Small intestine (tissue), 7 donors: ENCODE data around the gene CADPS. TPM values are rescaled to one million over a fixed set of nuclear protein-coding genes. Genes with fewer than 3 reads are reported as not detected.

Experiments
- DNase-seq, 2 donors: peaks; one replicate each; pipeline versions ENCODE4 v3.0.0 to v3.0.0-alpha.2; 2013
- FAIRE-seq: peaks from 2 replicates; lab custom pipeline; 2012; peaks lifted over from hg19 to GRCh38; lab: Jason Lieb, UNC
- H3K27ac ChIP-seq, 3 donors: one replicate each; pipeline ENCODE4 v1.5.1; 2013; ENCODE audit warnings: low read length in 2 of 3, mild to moderate bottlenecking in 2 of 3, control low read depth in 1 of 3, inconsistent platforms in 1 of 3, low read depth in 1 of 3, moderate library complexity in 1 of 3
- H3K27me3 ChIP-seq, 3 donors: one replicate each; pipeline ENCODE4 v1.6.1; 2013; ENCODE audit warnings: low read length in 3 of 3, inconsistent platforms in 1 of 3; ENCODE audit not compliant: control insufficient read depth in 3 of 3, insufficient read depth in 3 of 3
- H3K36me3 ChIP-seq, 3 donors: one replicate each; pipeline ENCODE4 v1.6.1; 2013; ENCODE audit warnings: low read length in 3 of 3, inconsistent platforms in 1 of 3, low read depth in 1 of 3, mild to moderate bottlenecking in 1 of 3, moderate library complexity in 1 of 3; ENCODE audit not compliant: control insufficient read depth in 3 of 3, insufficient read depth in 2 of 3
- H3K4me1 ChIP-seq, 3 donors: one replicate each; pipeline ENCODE4 v1.6.1; 2013; ENCODE audit warnings: low read length in 2 of 3, inconsistent platforms in 1 of 3, low read depth in 1 of 3, mild to moderate bottlenecking in 1 of 3, moderate library complexity in 1 of 3; ENCODE audit not compliant: control insufficient read depth in 3 of 3, insufficient read depth in 2 of 3
- H3K4me3 ChIP-seq, 3 donors: one replicate each; pipeline ENCODE4 v1.5.1; 2013; ENCODE audit warnings: low read length in 3 of 3, control low read depth in 1 of 3, inconsistent platforms in 1 of 3, low read depth in 1 of 3, mild to moderate bottlenecking in 1 of 3, moderate library complexity in 1 of 3
- H3K9me3 ChIP-seq, 2 donors: one replicate each; pipeline ENCODE4 v1.6.1; 2013; ENCODE audit warnings: low read depth in 1 of 2, low read length in 1 of 2; ENCODE audit not compliant: control insufficient read depth in 2 of 2, insufficient read depth in 1 of 2
- WGBS, 3 donors: extraction: QIAGEN DNeasy Blood & Tissue Kit; methylation state at CpG; one replicate each; pipeline ENCODE4 v1.1.7; 2013; 5-methylcytosine and 5-hydroxymethylcytosine counted together
- polyA plus RNA-seq, 4 donors: library from polyadenylated mRNA; stranded (reverse) in 3 of 4; unstranded in 1 of 4; fragments of 200-250 nt in 3 of 4; fragments of 120-200 nt in 1 of 4; gene quantifications; one replicate each; pipeline versions ENCODE4 v1.2.1 to v1.2.3, GENCODE V29; 2013
- donor health status: healthy with polysubstance abuse.
- donor health status: control.
- donor health status: control.
- donor health status: Bipolar disorder and iron deficiency.
- donor health status: healthy.

The CADPS gene
- polyA plus RNA-seq, 4 donors: 1.9 to 9.3 (median 6.0) TPM

DNA sequence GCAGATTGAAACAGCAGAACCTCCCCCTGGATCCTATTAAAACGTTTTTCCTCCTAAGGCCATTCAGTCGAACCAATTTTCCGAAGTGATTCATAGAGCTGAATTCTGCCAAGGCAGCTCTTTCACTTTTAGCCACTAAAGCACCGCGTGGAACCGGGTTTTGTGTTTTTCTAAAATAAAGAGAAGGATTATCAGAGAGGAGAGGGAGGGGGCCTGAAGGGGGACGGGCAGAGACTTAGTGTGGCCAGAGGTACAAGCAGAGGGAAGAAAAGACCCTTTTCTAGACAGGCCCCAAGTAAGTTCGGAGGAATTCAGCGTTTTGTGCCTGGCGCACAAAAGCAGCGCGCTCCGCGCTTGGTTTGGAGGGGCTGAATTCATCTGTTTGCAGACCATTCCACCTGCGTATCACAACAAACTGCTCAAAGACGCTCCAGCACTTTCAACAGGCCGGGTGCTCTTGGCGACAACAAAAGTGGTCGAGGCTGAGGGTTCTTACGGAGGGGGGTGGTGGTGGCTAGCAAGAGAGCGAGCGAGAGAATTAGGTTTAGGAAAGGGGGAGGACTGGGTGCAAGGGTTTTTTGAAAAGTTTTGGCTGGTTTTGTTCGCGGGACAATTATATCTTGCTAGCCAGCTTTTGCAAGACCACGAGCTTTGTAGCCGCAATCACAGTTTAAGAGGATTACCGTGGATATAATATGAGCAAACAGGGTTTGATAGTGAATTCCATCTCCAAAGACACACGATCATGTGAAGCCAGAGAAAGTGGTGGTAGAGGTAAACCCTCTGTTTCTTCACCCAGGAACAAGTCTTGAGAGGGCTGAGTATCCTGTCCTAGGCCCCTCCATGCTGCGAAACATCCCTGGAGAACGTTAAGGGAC, 500.6 kb downstream of the CADPS start:
- Histone ChIP-seq H3K27me3 (peaks cover 29 to 99% (median 69%) of the 10 kb centered on the region in 3 donors), H3K36me3 (no peaks in the 10 kb centered on the region), H3K4me3 (no peak overlapping the region), H3K4me1 (no peaks in the 10 kb centered on the region), H3K9me3 (peaks cover 0 to 2% of the 10 kb centered on the region in 2 donors), H3K27ac (no peak overlapping the region)
- WGBS, 3 donors: 4 to 9% (median 6%) methylated on average over 30 of the region's 30 CpGs
- FAIRE-seq: no peak
- no peak for DNase-seq

GRCh38 chr3:62373714-62374333, 501.4 kb downstream of the CADPS start:
- H3K4me1 ChIP-seq: no peaks in the 10 kb centered on the region

DNA sequence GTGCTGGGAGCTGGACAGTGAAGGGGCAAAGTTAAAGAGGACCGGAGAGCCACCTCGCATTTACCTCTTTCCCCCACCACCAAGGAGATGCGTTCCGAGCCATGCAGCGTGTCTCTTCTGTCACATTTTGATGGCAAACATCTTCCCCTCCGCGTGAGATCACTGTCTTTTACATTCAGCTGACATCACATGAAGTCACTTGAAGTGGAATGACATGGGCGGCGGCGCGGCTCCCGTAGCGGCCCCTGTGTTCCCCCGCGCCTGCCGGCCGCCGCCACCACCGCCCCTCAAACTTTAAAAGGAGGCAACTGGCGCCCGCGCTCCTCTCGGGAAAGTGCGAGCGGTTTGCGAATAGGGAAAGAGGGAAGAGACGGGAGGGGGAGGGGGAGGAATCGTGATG, 502.0 kb downstream of the CADPS start, which contains the start of gene FEZF2:
TSS of gene FEZF2 (minus strand) at position 336 of the 400 bp plus-strand sequence. CDS start 682 bp downstream, outside the sequence.
- H3K4me3 ChIP-seq: no peak within 1 kb of the TSS
- no peak within 1 kb of the TSS for H3K27ac ChIP-seq
- DNase-seq (no peak), FAIRE-seq (no peak)
- H3K4me1 ChIP-seq: no peaks in the 10 kb centered on the region
- peaks cover 29 to 99% (median 71%) of the 10 kb centered on the region in 3 donors for H3K27me3 ChIP-seq
- WGBS, 3 donors: 2 to 8% (median 4%) methylated on average over 26 to 28 of the region's 28 CpGs
- peaks cover 0 to 5% of the 10 kb centered on the region in 2 donors for H3K9me3 ChIP-seq
- no peaks in the 10 kb centered on the region for H3K36me3 ChIP-seq

More at GRCh38 chr3:62373714-62374333, 501.4 kb downstream of the CADPS start:
- Histone ChIP-seq H3K9me3 (peaks cover 0 to 2% of the 10 kb centered on the region in 2 donors), H3K27me3 (peaks cover 29 to 99% (median 71%) of the 10 kb centered on the region in 3 donors), H3K27ac (no peak overlapping the region), H3K36me3 (no peaks in the 10 kb centered on the region), H3K4me3 (no peak overlapping the region)
- FAIRE-seq (no peak), DNase-seq (no peak)
- WGBS, 3 donors: 2 to 6% (median 4%) methylated on average over 41 to 47 of the region's 47 CpGs

DNA sequence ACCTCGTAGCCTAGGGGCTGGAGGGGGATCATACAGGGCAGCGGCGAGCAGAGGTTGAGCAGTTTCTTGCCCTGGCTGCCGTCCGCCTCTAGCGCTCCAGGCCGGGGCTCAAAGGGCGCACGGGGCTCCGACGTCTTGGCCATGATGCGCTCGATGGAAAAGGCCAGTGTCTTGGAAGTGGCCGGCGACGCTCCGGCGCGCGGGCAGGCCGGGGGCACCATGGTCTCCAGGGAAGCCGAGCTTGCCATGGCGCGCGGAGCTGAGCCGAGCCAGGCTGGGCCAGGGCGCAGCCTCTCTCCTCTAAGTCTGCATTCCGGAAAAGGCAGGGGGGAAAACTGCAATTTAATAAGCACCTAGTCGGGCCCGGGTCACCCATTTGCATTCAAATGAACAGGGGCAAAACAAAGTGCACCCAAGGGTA, 502.6 kb downstream of the CADPS start:
- H3K4me1 ChIP-seq: no peaks in the 10 kb centered on the region
- no peak for FAIRE-seq
- DNase-seq: no peak
- H3K27me3 ChIP-seq: peaks cover 29 to 99% (median 73%) of the 10 kb centered on the region in 3 donors
- no peaks in the 10 kb centered on the region for H3K36me3 ChIP-seq
- no peak overlapping the region for H3K4me3 ChIP-seq
- 3 to 5% (median 4%) methylated on average over 30 of the region's 30 CpGs for WGBS, 3 donors
- no peak overlapping the region for H3K27ac ChIP-seq
- peaks cover 0 to 7% of the 10 kb centered on the region in 2 donors for H3K9me3 ChIP-seq

- FAIRE-seq: no peak
- no peaks in the 10 kb centered on the region for H3K4me1 ChIP-seq
Observed at GRCh38 chr3:62371720-62372591, 503.3 kb downstream of the CADPS start.

GRCh38 chr3:62370858-62371719, 504.1 kb downstream of the CADPS start:
- no peak overlapping the region for H3K4me3 ChIP-seq
- 6 to 12% (median 10%) methylated on average over 49 of the region's 49 CpGs for WGBS, 3 donors
- peaks cover 0 to 7% of the 10 kb centered on the region in 2 donors for H3K9me3 ChIP-seq
- no peak for DNase-seq
- H3K27me3 ChIP-seq: peaks cover 25 to 97% (median 66%) of the 10 kb centered on the region in 3 donors
- no peak for FAIRE-seq
- no peaks in the 10 kb centered on the region for H3K4me1 ChIP-seq
- H3K27ac ChIP-seq: no peak overlapping the region
- no peaks in the 10 kb centered on the region for H3K36me3 ChIP-seq

More at GRCh38 chr3:62371720-62372591, 503.3 kb downstream of the CADPS start:
- Histone ChIP-seq H3K27me3 (peaks cover 26 to 99% (median 71%) of the 10 kb centered on the region in 3 donors), H3K4me3 (no peak overlapping the region), H3K36me3 (no peaks in the 10 kb centered on the region), H3K9me3 (peaks cover 0 to 7% of the 10 kb centered on the region in 2 donors), H3K27ac (no peak overlapping the region)
- 3 to 9% (median 7%) methylated on average over 62 to 66 of the region's 66 CpGs for WGBS, 3 donors
- DNase-seq: no peak

DNA sequence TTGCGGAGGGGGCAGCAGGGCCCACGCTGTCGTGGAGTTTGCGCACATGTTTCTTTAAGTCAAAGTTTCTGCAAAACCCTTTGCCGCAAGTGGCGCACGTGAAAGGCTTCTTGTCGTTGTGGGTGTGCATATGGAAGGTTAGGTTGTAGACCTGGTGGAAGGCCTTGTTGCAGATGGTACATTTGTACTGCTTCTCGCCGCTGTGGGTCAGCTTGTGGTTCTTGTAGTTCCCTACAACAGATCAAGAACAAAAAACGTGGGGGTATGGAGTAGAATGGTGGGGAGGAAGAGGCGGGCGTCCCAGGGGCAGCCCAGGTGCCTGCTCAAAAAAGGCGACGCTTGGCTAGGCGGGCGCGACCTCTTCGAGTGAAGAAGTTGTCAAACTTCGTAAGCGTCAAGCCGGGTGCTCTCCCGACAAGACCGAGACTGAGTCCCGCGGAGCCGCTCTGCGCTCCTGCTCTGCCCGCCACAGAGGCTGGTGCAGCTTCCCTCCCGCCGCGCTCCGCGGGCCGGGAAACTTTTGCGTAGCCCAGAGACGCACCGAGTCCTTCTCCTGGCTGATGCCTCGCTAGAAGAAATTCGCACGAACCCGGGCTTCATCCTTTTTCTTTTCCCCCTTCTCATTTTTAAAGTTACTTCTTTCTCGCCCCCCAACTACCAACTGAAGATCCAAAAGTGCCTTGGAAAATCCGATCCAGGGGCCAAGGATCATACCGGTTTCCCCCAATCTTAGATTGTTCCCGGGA, 504.9 kb downstream of the CADPS start:
- H3K4me1 ChIP-seq: no peaks in the 10 kb centered on the region

More for the DNA sequence above, 504.9 kb downstream of the CADPS start:
- DNase-seq (no peak), FAIRE-seq (no peak)
- no peak overlapping the region for H3K27ac ChIP-seq
- WGBS, 3 donors: 3 to 12% (median 7%) methylated on average over 46 of the region's 46 CpGs
- H3K36me3 ChIP-seq: no peaks in the 10 kb centered on the region
- H3K27me3 ChIP-seq: peaks cover 22 to 96% (median 67%) of the 10 kb centered on the region in 3 donors
- no peak overlapping the region for H3K4me3 ChIP-seq
- peaks cover 0 to 7% of the 10 kb centered on the region in 2 donors for H3K9me3 ChIP-seq
